HCT116 (cell line): ENCODE results near the gene CSGALNACT2. TPM values are rescaled to one million over a fixed set of nuclear protein-coding genes. Genes with fewer than 3 reads are reported as not detected.

ENCODE experiments used
- ATAC-seq: fragments of 200-7000 bp; cut with Tn5 transposase; 2 replicates; pipeline ENCODE4 v1.9.1; 2020; ENCODE audit warnings: mild to moderate bottlenecking, moderate library complexity
- BruUV-seq: library from RNA; stranded (reverse); fragments of 400-500 nt; replicated peaks from 2 replicates; lab custom pipeline; 2021; lab: Mats Ljungman, UMichigan
- CTCF ChIA-PET: fragments of 300-600 bp; sonication (Branson Sonifier 250); formaldehyde crosslinking; loops from one replicate; lab custom pipeline; 2021; ENCODE audit warnings: antibody characterized with exemption; lab: Charles Lee
- POLR2A ChIA-PET: fragments of 300-600, 350-600 bp; sonication (Branson Sonifier 250); formaldehyde crosslinking; loops from one replicate; lab custom pipeline; 2021; ENCODE audit warnings: antibody characterized with exemption; lab: Charles Lee
- RAD21 ChIA-PET, 2 experiments: fragments of 300-600 bp; sonication (Branson Sonifier 250); formaldehyde crosslinking; loops; one replicate each; lab custom pipeline; 2023; ENCODE audit warnings: low total read pairs in 2 of 2; ENCODE audit not compliant: uncharacterized antibody in 2 of 2, unreplicated experiment in 2 of 2, low non-redundant PET in 1 of 2; lab: Charles Lee
- DNase-seq: peaks from one replicate; pipeline ENCODE4 v3.0.0-alpha.2; 2010; ENCODE audit warnings: low read depth, low spot score
- H2AFZ ChIP-seq: fragments of 200-600 bp; shearing (Covaris generic), sonication (generic); 2 replicates; pipeline ENCODE4 v1.6.1; 2017; ENCODE audit warnings: low read depth, mixed run types, mixed read lengths, antibody characterized with exemption, low read length; ENCODE audit not compliant: poor library complexity, severe bottlenecking
- H3K27ac ChIP-seq: 2 replicates; pipeline ENCODE4 v1.5.1; 2012; ENCODE audit warnings: low read depth, low read length
- H3K27me3 ChIP-seq: fragments of 200-600 bp; sonication (generic); 2 replicates; pipeline ENCODE4 v1.6.1; 2016; ENCODE audit warnings: mixed run types, low read length, mixed read lengths; ENCODE audit not compliant: insufficient read depth
- H3K36me3 ChIP-seq, 2 experiments: fragments of 200-500 bp in 1 of 2; fragments of 200-600 bp in 1 of 2; sonication (Bioruptor generic) in 1 of 2; sonication (generic) in 1 of 2; 2 replicates each; pipeline versions ENCODE4 v1.5.1 to v1.6.1; 2014 to 2016; ENCODE audit warnings: low read length in 2 of 2, inconsistent platforms in 1 of 2, mixed read lengths in 1 of 2, mixed run types in 1 of 2; ENCODE audit not compliant: insufficient read depth in 2 of 2, control insufficient read depth in 1 of 2
- H3K4me1 ChIP-seq, 2 experiments: fragments of 200-600 bp in 1 of 2; sonication (generic) in 1 of 2; 2 replicates each; pipeline versions ENCODE4 v1.5.1 to v1.6.1; 2012 to 2017; ENCODE audit warnings: low read length in 2 of 2, inconsistent platforms in 1 of 2, mild to moderate bottlenecking in 1 of 2, mixed read lengths in 1 of 2, mixed run types in 1 of 2, moderate library complexity in 1 of 2; ENCODE audit not compliant: insufficient read depth in 2 of 2, control insufficient read depth in 1 of 2
- H3K4me2 ChIP-seq: fragments of 200-600 bp; sonication (generic); 2 replicates; pipeline ENCODE4 v1.6.1; 2017; ENCODE audit warnings: mixed run types, low read length, mixed read lengths
- H3K4me3 ChIP-seq, 2 experiments: fragments of 200-600 bp in 1 of 2; sonication (generic) in 1 of 2; replicated peaks in 1 of 2; 2 replicates each; pipeline ENCODE4 v1.5.1; 2011 to 2016; ENCODE audit warnings: low read length in 2 of 2, control low read depth in 1 of 2, low read depth in 1 of 2, mild to moderate bottlenecking in 1 of 2, mixed read lengths in 1 of 2, mixed run types in 1 of 2
- H3K79me2 ChIP-seq: fragments of 200-600 bp; sonication (generic); 2 replicates; pipeline ENCODE4 v1.6.1; 2017; ENCODE audit warnings: mild to moderate bottlenecking, mixed run types, low read length, moderate library complexity, mixed read lengths; ENCODE audit not compliant: insufficient read depth
- H3K9ac ChIP-seq: fragments of 200-600 bp; sonication (generic); 2 replicates; pipeline ENCODE4 v1.6.1; 2016; ENCODE audit warnings: low read length, mixed read lengths
- H3K9me2 ChIP-seq: fragments of 200-600 bp; sonication (generic), shearing (Covaris generic); 2 replicates; pipeline ENCODE4 v1.6.1; 2017; ENCODE audit warnings: mixed run types, mild to moderate bottlenecking, moderate library complexity; ENCODE audit not compliant: insufficient read depth
- H3K9me3 ChIP-seq, 2 experiments: fragments of 200-500 bp in 1 of 2; fragments of 200-600 bp in 1 of 2; sonication (Bioruptor generic) in 1 of 2; sonication (generic) in 1 of 2; 2 replicates each; pipeline ENCODE4 v1.6.1; 2014 to 2017; ENCODE audit warnings: low read length in 2 of 2, mixed read lengths in 2 of 2, inconsistent platforms in 1 of 2, low read depth in 1 of 2, mild to moderate bottlenecking in 1 of 2, mixed run types in 1 of 2, moderate library complexity in 1 of 2; ENCODE audit not compliant: control insufficient read depth in 1 of 2, insufficient read depth in 1 of 2
- H4K20me1 ChIP-seq: fragments of 200-600 bp; sonication (generic), shearing (Covaris generic); 2 replicates; pipeline ENCODE4 v1.6.1; 2017; ENCODE audit warnings: mixed run types, mild to moderate bottlenecking, moderate library complexity; ENCODE audit not compliant: insufficient read depth
- ELF1 ChIP-seq: IDR thresholded peaks from 2 replicates; pipeline ENCODE4 v1.6.1; 2012; ENCODE audit warnings: low read depth, borderline replicate concordance
- EZH2 ChIP-seq: fragments of 200-600 bp; sonication (generic); IDR thresholded peaks from 2 replicates; pipeline ENCODE4 v1.6.1; 2017; ENCODE audit warnings: antibody characterized with exemption, mixed run types
- EZH2phosphoT487 ChIP-seq: fragments of 200-600 bp; IDR thresholded peaks from 2 replicates; pipeline ENCODE4 v1.6.1; 2018; ENCODE audit warnings: antibody characterized with exemption, borderline replicate concordance
- POLR2A ChIP-seq: IDR thresholded peaks from 2 replicates; pipeline ENCODE4 v1.7.0; 2011; ENCODE audit warnings: borderline replicate concordance; ENCODE audit not compliant: insufficient read depth, insufficient read length; ENCODE audit errors: extremely low read depth
- POLR2AphosphoS5 ChIP-seq: IDR thresholded peaks from 2 replicates; pipeline ENCODE4 v1.6.1; 2011; ENCODE audit warnings: mild to moderate bottlenecking, low read depth, low read length, moderate library complexity
- TCF7L2 ChIP-seq: IDR thresholded peaks from 2 replicates; pipeline ENCODE4 v1.7.0; 2011; ENCODE audit warnings: borderline replicate concordance, inconsistent platforms; ENCODE audit not compliant: insufficient read depth, insufficient read length; ENCODE audit errors: extremely low read depth
- intact Hi-C: fragments of 100-400 bp; cut with micrococcal nuclease; formaldehyde crosslinking; loops from 2 replicates; pipeline ENCODE4 v1.10.0; 2022
- total RNA-seq: library from RNA; stranded (reverse); gene quantifications from one replicate; pipeline ENCODE4 v1.2.1, GENCODE V29; 2021; ENCODE audit not compliant: unreplicated experiment
- TF ChIP-seq, protein P1 (sequence below): IDR thresholded peaks from 2 replicates; pipeline ENCODE4 v1.6.1; 2011; ENCODE audit warnings: mild to moderate bottlenecking, low read length, moderate library complexity; ENCODE audit not compliant: insufficient replicate concordance; ENCODE audit errors: extremely low read depth
- TF ChIP-seq, protein P2 (sequence below): IDR thresholded peaks from 2 replicates; pipeline ENCODE4 v1.6.1; 2012
- TF ChIP-seq, protein P3 (sequence below): IDR thresholded peaks from 2 replicates; pipeline ENCODE4 v1.6.1; 2012; ENCODE audit warnings: low read depth

Gene CSGALNACT2
- total RNA-seq, 1 experiment from 2014 or later: 9.9 TPM

DNA sequence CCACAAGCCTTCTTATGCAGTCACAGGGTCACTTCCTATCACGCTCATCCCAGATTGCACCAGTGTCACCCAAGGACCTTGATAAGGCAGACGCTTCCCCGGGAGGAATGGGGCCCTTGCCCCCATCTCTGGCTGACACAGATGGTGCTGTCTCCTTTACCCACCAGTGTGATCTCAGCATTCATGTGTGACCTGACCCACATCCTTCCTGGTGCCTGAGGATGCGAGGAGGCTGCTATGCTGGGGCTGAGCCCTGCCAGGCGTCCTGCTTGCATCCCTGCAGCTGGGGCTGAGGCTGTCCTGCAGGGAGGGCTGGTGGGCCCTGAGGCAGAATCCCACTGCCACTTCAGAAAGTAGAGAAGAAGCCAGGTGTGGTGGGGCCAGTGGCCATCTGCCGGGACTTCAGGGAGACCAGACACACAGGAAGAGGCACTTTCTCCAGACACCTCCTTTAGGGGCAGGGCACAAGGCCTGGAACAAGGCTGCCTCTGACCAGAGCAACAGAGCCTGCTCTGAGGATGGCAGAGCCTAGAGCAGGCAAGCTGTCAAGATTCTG is 93.4 kb downstream of the CSGALNACT2 start:
- ATAC-seq (no peak), DNase-seq (no peak)
- no peaks in the 10 kb centered on the region for H3K27me3 ChIP-seq
- no peaks in the 10 kb centered on the region for H3K9me2 ChIP-seq
- ChIA-PET RAD21 (no interaction called here), POLR2A (no interaction called here), CTCF (no interaction called here)
- TF ChIP-seq, protein P1, sequence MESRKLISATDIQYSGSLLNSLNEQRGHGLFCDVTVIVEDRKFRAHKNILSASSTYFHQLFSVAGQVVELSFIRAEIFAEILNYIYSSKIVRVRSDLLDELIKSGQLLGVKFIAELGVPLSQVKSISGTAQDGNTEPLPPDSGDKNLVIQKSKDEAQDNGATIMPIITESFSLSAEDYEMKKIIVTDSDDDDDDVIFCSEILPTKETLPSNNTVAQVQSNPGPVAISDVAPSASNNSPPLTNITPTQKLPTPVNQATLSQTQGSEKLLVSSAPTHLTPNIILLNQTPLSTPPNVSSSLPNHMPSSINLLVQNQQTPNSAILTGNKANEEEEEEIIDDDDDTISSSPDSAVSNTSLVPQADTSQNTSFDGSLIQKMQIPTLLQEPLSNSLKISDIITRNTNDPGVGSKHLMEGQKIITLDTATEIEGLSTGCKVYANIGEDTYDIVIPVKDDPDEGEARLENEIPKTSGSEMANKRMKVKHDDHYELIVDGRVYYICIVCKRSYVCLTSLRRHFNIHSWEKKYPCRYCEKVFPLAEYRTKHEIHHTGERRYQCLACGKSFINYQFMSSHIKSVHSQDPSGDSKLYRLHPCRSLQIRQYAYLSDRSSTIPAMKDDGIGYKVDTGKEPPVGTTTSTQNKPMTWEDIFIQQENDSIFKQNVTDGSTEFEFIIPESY: no peak
- TF ChIP-seq ELF1: no peak
- TF ChIP-seq, protein P2, sequence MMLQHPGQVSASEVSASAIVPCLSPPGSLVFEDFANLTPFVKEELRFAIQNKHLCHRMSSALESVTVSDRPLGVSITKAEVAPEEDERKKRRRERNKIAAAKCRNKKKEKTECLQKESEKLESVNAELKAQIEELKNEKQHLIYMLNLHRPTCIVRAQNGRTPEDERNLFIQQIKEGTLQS: no peak
- TF ChIP-seq POLR2A: no peak
- no peak for TF ChIP-seq EZH2
- no peak for TF ChIP-seq TCF7L2
- TF ChIP-seq EZH2phosphoT487: no peak
- TF ChIP-seq POLR2AphosphoS5: no peak
- TF ChIP-seq, protein P3, sequence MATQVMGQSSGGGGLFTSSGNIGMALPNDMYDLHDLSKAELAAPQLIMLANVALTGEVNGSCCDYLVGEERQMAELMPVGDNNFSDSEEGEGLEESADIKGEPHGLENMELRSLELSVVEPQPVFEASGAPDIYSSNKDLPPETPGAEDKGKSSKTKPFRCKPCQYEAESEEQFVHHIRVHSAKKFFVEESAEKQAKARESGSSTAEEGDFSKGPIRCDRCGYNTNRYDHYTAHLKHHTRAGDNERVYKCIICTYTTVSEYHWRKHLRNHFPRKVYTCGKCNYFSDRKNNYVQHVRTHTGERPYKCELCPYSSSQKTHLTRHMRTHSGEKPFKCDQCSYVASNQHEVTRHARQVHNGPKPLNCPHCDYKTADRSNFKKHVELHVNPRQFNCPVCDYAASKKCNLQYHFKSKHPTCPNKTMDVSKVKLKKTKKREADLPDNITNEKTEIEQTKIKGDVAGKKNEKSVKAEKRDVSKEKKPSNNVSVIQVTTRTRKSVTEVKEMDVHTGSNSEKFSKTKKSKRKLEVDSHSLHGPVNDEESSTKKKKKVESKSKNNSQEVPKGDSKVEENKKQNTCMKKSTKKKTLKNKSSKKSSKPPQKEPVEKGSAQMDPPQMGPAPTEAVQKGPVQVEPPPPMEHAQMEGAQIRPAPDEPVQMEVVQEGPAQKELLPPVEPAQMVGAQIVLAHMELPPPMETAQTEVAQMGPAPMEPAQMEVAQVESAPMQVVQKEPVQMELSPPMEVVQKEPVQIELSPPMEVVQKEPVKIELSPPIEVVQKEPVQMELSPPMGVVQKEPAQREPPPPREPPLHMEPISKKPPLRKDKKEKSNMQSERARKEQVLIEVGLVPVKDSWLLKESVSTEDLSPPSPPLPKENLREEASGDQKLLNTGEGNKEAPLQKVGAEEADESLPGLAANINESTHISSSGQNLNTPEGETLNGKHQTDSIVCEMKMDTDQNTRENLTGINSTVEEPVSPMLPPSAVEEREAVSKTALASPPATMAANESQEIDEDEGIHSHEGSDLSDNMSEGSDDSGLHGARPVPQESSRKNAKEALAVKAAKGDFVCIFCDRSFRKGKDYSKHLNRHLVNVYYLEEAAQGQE: no peak
- H4K20me1 ChIP-seq: no peaks in the 10 kb centered on the region
- H2AFZ ChIP-seq: no peak overlapping the region
- BruUV-seq: no TSS peak
- no peaks in the 10 kb centered on the region for H3K9me3 ChIP-seq
- no peak overlapping the region for H3K27ac ChIP-seq
- H3K4me3 ChIP-seq: no peak overlapping the region
- H3K9ac ChIP-seq: no peak overlapping the region
- H3K36me3 ChIP-seq: no peaks in the 10 kb centered on the region
- no peaks in the 10 kb centered on the region for H3K79me2 ChIP-seq
- peaks cover 6 to 15% of the 10 kb centered on the region in 2 experiments; a peak in 2 of 4 replicates for H3K4me1 ChIP-seq
- H3K4me2 ChIP-seq: no peak overlapping the region
- intact Hi-C loops: no loop called here
